Neural progenitor cell (in vitro differentiated cells): ENCODE measurements around the gene EPSTI1. TPM values are rescaled to one million over a fixed set of nuclear protein-coding genes. Genes with fewer than 3 reads are reported as not detected.

Source experiments
- DNase-seq: peaks from one replicate; pipeline ENCODE4 v3.0.0-alpha.2; 2016; ENCODE audit warnings: low spot score
- H2AFZ ChIP-seq: fragments of 200-600 bp; sonication (generic); replicated peaks from 2 replicates; pipeline ENCODE4 v1.6.1; 2016; ENCODE audit warnings: antibody characterized with exemption
- H3F3A ChIP-seq: fragments of 200-600 bp; sonication (generic); 2 replicates; pipeline ENCODE4 v1.6.1; 2016; ENCODE audit warnings: antibody characterized with exemption, low read depth
- H3K27ac ChIP-seq: fragments of 200-600 bp; sonication (generic); 2 replicates; pipeline ENCODE4 v1.5.1; 2016; ENCODE audit warnings: mild to moderate bottlenecking
- H3K27me3 ChIP-seq: fragments of 200-600 bp; sonication (generic); 2 replicates; pipeline ENCODE4 v1.6.1; 2016; ENCODE audit warnings: mild to moderate bottlenecking, moderate library complexity
- H3K36me3 ChIP-seq: fragments of 200-600 bp; sonication (generic); 2 replicates; pipeline ENCODE4 v1.5.1; 2016
- H3K4me1 ChIP-seq: fragments of 200-600 bp; sonication (generic); 2 replicates; pipeline ENCODE4 v1.6.1; 2016; ENCODE audit warnings: mixed run types
- H3K4me2 ChIP-seq: fragments of 200-600 bp; sonication (generic); 2 replicates; pipeline ENCODE4 v1.6.1; 2016
- H3K4me3 ChIP-seq: fragments of 200-600 bp; sonication (generic); 2 replicates; pipeline ENCODE4 v1.5.1; 2016
- H3K79me2 ChIP-seq: fragments of 200-600 bp; sonication (generic); 2 replicates; pipeline ENCODE4 v1.6.1; 2016; ENCODE audit warnings: low read depth
- H3K9ac ChIP-seq: fragments of 200-600 bp; sonication (generic); 2 replicates; pipeline ENCODE4 v1.6.1; 2016
- H3K9me3 ChIP-seq: fragments of 200-600 bp; sonication (generic); 2 replicates; pipeline ENCODE4 v1.5.1; 2016; ENCODE audit warnings: low read depth
- H4K20me1 ChIP-seq: fragments of 200-600 bp; sonication (generic); 2 replicates; pipeline ENCODE4 v1.6.1; 2016; ENCODE audit warnings: low read depth
- H3K27ac Mint-ChIP-seq: 3 replicates; pipeline ENCODE4 v1.8.0; 2021; ENCODE audit warnings: mixed read lengths
- H3K27me3 Mint-ChIP-seq: 2 replicates; pipeline ENCODE4 v1.8.0; 2022; ENCODE audit warnings: low read depth, mild to moderate bottlenecking, inconsistent platforms, moderate library complexity, mixed read lengths; ENCODE audit not compliant: insufficient read depth
- H3K36me3 Mint-ChIP-seq: 3 replicates; pipeline ENCODE4 v1.8.0; 2021; ENCODE audit warnings: mixed read lengths
- H3K4me1 Mint-ChIP-seq: 3 replicates; pipeline ENCODE4 v1.8.0; 2021; ENCODE audit warnings: mixed read lengths
- H3K4me3 Mint-ChIP-seq: 3 replicates; pipeline ENCODE4 v1.8.0; 2021; ENCODE audit warnings: mild to moderate bottlenecking, moderate library complexity, mixed read lengths
- H3K9me3 Mint-ChIP-seq: 3 replicates; pipeline ENCODE4 v1.8.0; 2020; ENCODE audit warnings: mixed read lengths
- EZH2 ChIP-seq: fragments of 200-600 bp; sonication (generic); IDR thresholded peaks from 2 replicates; pipeline ENCODE4 v1.6.1; 2017; ENCODE audit warnings: antibody characterized with exemption, mild to moderate bottlenecking, moderate library complexity
- EZH2phosphoT487 ChIP-seq: fragments of 200-600 bp; sonication (generic); IDR thresholded peaks from 2 replicates; pipeline ENCODE4 v1.6.1; 2017; ENCODE audit warnings: antibody characterized with exemption
- total RNA-seq: library from RNA; depleted of rRNA; stranded (reverse); fragments of >200 nt; gene quantifications from 2 replicates; pipeline ENCODE4 v1.2.3, GENCODE V29; 2015; ENCODE audit warnings: low replicate concordance
- TF ChIP-seq, protein P1 (sequence below): fragments of 200-600 bp; sonication (generic); IDR thresholded peaks from 2 replicates; pipeline ENCODE4 v1.5.1; 2017; ENCODE audit warnings: antibody characterized with exemption, mild to moderate bottlenecking

The EPSTI1 gene
- total RNA-seq, 1 donor from 2014 or later: 0.32 TPM

- Histone ChIP-seq H3K4me3 (no peak overlapping the region), H3K27me3 (peaks cover 53% of the 10 kb centered on the region), H3F3A (peaks cover 6% of the 10 kb centered on the region), H3K4me1 (peaks cover 18% of the 10 kb centered on the region), H3K27ac (no peak overlapping the region), H2AFZ (peak overlapping the region; percentile 45), H3K4me2 (peak overlapping the region; percentile 57), H3K9me3 (no peaks in the 10 kb centered on the region), H4K20me1 (no peaks in the 10 kb centered on the region), H3K9ac (no peak overlapping the region), H3K79me2 (no peaks in the 10 kb centered on the region), H3K36me3 (no peaks in the 10 kb centered on the region)
- no peak for TF ChIP-seq EZH2
- no peak for TF ChIP-seq EZH2phosphoT487
- TF ChIP-seq, protein P1, sequence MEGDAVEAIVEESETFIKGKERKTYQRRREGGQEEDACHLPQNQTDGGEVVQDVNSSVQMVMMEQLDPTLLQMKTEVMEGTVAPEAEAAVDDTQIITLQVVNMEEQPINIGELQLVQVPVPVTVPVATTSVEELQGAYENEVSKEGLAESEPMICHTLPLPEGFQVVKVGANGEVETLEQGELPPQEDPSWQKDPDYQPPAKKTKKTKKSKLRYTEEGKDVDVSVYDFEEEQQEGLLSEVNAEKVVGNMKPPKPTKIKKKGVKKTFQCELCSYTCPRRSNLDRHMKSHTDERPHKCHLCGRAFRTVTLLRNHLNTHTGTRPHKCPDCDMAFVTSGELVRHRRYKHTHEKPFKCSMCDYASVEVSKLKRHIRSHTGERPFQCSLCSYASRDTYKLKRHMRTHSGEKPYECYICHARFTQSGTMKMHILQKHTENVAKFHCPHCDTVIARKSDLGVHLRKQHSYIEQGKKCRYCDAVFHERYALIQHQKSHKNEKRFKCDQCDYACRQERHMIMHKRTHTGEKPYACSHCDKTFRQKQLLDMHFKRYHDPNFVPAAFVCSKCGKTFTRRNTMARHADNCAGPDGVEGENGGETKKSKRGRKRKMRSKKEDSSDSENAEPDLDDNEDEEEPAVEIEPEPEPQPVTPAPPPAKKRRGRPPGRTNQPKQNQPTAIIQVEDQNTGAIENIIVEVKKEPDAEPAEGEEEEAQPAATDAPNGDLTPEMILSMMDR: no peak
- peaks cover 20% of the 10 kb centered on the region for H3K4me1 Mint-ChIP-seq
- H3K9me3 Mint-ChIP-seq: peaks cover 4% of the 10 kb centered on the region
- DNase-seq: no peak
- no peaks in the 10 kb centered on the region for H3K36me3 Mint-ChIP-seq
- no peak overlapping the region for H3K4me3 Mint-ChIP-seq
- peaks cover 14% of the 10 kb centered on the region for H3K27me3 Mint-ChIP-seq
- no peak overlapping the region for H3K27ac Mint-ChIP-seq
These were observed 115.7 kb downstream of the EPSTI1 start for GRCh38 chr13:42876270-42876714.

- Histone ChIP-seq H4K20me1 (no peaks in the 10 kb centered on the region), H3K36me3 (no peaks in the 10 kb centered on the region), H3K4me2 (peak overlapping the region; percentile 57), H2AFZ (peak overlapping the region; percentile 45), H3F3A (peaks cover 6% of the 10 kb centered on the region), H3K4me3 (no peak overlapping the region), H3K27ac (no peak overlapping the region), H3K4me1 (peaks cover 18% of the 10 kb centered on the region), H3K79me2 (no peaks in the 10 kb centered on the region), H3K9me3 (no peaks in the 10 kb centered on the region), H3K27me3 (peaks cover 59% of the 10 kb centered on the region), H3K9ac (no peak overlapping the region)
- TF ChIP-seq EZH2: no peak
- TF ChIP-seq, protein P1: peak; percentile 51
- H3K4me1 Mint-ChIP-seq: peaks cover 20% of the 10 kb centered on the region
- DNase-seq: peak; percentile 76
- H3K27ac Mint-ChIP-seq: no peak overlapping the region
- peaks cover 17% of the 10 kb centered on the region for H3K27me3 Mint-ChIP-seq
- H3K9me3 Mint-ChIP-seq: peaks cover 4% of the 10 kb centered on the region
- H3K36me3 Mint-ChIP-seq: no peaks in the 10 kb centered on the region
- no peak overlapping the region for H3K4me3 Mint-ChIP-seq
These were observed 116.4 kb downstream of the EPSTI1 start for GRCh38 chr13:42875475-42876269.

- no peaks in the 10 kb centered on the region for H3K9me3 ChIP-seq
- no peak overlapping the region for H3K4me2 ChIP-seq
- TF ChIP-seq EZH2 (no peak), EZH2phosphoT487 (no peak)
- TF ChIP-seq, protein P1: no peak
- H3K27me3 ChIP-seq: peaks cover 66% of the 10 kb centered on the region
- H3K27ac ChIP-seq: no peak overlapping the region
- H3K4me1 ChIP-seq: peaks cover 18% of the 10 kb centered on the region
- Mint-ChIP-seq H3K36me3 (no peaks in the 10 kb centered on the region), H3K27me3 (peaks cover 17% of the 10 kb centered on the region), H3K27ac (no peak overlapping the region), H3K4me1 (peaks cover 20% of the 10 kb centered on the region), H3K4me3 (no peak overlapping the region), H3K9me3 (peaks cover 4% of the 10 kb centered on the region)
- peaks cover 6% of the 10 kb centered on the region for H3F3A ChIP-seq
- H4K20me1 ChIP-seq: no peaks in the 10 kb centered on the region
- H3K9ac ChIP-seq: no peak overlapping the region
- H3K79me2 ChIP-seq: no peaks in the 10 kb centered on the region
- no peak overlapping the region for H3K4me3 ChIP-seq
- no peak overlapping the region for H2AFZ ChIP-seq
- no peaks in the 10 kb centered on the region for H3K36me3 ChIP-seq
- no peak for DNase-seq
These were observed 117.8 kb downstream of the EPSTI1 start for GRCh38 chr13:42874221-42874620.
